CD1c-positive myeloid dendritic cell (primary cell): ENCODE data around the gene TMEM185B.
"Not testable (repeated sequence)": the region's sequence is repeated elsewhere in the genome, so short reads cannot be mapped to it uniquely, and the experiment has no call there.

ENCODE experiments used
- DNase-seq: peaks from one replicate; pipeline ENCODE4 v3.0.0-alpha.2; 2016; ENCODE audit errors: extremely low spot score

The TMEM185B gene

GRCh38 chr2:120208381-120209353 is 14.5 kb downstream of the TMEM185B start:
- no peak for DNase-seq

GRCh38 chr2:120206022-120206581 is 17.1 kb downstream of the TMEM185B start:
- no peak for DNase-seq

GRCh38 chr2:120204945-120205670 is 18.1 kb downstream of the TMEM185B start:
- no peak for DNase-seq

DNA sequence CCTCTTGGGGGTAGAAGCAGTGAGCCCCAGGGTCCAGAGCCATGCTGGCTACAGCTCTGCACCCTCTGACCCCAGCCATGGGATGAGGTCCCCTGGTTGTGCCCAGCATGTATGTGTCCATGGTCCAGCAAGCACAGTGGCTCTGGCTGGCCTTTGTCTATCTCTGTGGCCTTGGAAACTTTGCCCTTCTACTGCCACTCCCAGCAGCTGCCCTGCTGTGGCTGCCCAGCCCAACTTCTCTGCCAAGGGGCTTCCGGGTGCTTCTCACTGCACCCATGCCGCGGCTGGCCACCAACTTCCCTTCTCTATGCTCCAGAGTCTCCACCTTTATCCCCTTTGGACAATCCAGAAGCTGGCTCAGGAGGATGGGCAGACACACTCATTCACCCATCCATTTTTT is 18.8 kb downstream of the TMEM185B start:
- DNase-seq: no peak

- no peak for DNase-seq
These were observed 19.2 kb downstream of the TMEM185B start for GRCh38 chr2:120204022-120204405.

DNA sequence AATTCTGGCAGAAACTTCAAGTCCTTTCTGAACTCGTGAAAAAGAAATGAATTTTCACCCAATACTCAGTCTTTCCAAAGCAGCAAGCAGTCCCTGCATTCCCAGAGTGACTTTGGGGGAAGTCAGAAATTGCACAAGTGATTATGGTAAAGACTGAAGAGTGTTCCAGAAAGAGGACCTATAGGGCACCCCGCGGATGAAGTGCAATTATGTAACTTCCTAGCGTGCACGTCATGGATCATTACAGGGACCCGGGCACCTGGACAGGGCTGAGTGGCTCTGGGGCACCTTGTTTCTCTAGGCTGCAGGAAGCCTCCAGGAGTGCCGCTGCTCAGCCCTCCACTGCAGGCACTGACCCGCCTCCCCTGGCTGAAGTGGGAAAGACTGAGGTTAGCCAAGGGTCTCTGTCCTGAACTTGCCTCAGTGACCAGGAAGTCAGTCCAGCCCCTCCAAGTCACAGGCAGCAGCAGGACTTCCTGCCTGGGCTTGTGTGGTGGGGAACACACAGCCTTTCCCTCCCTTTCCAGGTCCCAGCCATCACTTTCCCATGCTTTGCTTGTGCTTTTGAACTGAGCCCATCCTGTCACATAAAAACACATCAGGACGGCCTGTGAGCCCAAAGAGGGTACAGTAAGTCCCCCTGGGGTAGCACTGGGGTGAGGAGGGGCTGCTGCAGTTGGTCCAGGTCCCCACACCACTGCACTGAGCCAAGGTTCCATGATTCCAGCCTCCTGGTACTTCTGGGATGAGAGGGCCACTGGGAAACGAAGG is 19.8 kb downstream of the TMEM185B start:
- DNase-seq: peak; percentile 63

GRCh38 chr2:120199817-120200459 is 23.3 kb downstream of the TMEM185B start:
- DNase-seq: not testable (repeated sequence)

DNA sequence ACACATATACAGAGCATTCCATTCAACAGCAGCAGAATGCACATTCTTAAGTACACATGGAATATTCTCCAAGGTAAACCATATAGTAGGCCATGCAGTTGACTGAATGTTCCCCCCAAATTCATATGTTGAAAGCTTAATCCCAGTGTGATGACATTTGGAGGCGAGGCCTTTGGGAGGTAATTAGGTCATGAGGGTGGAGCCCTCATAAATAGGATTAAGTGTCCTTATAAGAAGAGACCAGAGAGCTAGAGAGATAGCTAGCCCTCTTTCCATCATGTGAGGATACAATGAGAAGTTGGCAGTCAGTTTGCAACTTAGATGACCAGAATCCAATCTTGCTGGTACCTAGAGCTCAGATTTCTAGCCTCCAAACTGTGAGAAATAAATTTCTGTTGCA is 27.6 kb downstream of the TMEM185B start:
- DNase-seq: no peak

GRCh38 chr2:120192280-120192679 is 30.9 kb downstream of the TMEM185B start:
- DNase-seq: no peak

GRCh38 chr2:120189189-120189588 is 34.0 kb downstream of the TMEM185B start:
- DNase-seq: no peak

DNA sequence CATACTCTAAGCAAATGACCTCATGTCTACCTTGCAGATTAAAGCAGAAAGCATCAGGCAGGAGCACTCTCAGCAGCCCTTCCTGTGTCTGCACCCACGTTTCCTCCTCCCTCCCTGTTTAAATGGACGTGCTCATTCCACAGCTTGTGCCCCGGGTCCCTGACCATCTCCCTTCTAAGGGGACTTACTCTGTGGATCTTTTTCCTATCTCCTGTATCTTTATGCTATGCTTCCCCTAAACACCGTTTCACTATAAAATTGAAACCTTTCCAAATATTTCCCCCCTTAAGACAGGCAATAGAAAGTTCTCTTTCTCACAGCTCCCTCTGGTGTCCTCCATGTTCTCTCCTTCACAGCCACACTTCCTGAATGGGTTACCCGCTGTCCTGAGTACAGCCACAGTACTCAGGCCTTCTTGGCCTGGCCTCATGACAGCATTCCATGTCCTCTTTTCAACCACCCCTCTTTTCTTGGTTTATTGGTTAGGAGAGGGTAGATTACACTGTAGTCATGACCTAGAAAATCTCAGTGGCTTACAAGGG is 41.1 kb downstream of the TMEM185B start:
- no peak for DNase-seq

GRCh38 chr2:120180066-120180465 is 43.1 kb downstream of the TMEM185B start:
- DNase-seq: no peak

GRCh38 chr2:120179396-120179795 is 43.8 kb downstream of the TMEM185B start:
- DNase-seq: no peak

- DNase-seq: no peak
These were observed 45.2 kb downstream of the TMEM185B start for GRCh38 chr2:120177973-120178372.

DNA sequence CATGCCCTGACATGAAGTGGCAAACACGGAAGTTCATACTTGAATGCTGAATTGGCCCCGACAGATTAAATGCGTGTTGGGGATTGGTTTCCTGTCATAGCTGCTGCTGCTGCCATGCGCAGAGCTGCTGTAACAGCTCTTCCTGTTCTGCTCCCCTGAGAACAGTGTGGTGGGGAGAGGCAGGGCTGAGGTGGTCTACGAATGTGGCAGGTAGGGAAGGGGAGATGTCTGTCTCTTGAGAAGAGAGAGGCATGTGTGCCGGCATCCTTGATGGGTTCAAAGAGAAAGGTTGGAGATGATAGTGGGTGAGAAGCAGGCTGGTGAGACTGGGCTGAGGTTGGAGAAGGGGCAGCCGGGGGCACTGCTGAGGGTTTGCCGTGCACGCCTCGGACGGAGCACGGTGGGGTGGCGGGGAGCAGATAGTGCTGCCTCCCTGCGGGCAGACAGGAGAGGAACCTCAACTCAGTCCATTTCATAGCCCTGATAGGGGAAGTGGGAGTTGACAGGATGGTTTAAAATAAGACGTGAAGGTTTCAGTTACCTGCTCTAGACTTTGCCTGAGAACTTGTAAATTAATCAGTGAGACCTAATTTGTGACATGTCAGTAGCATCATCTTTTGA is 46.1 kb downstream of the TMEM185B start:
- peak; percentile 63 for DNase-seq

GRCh38 chr2:120176526-120176925 is 46.7 kb downstream of the TMEM185B start:
- no peak for DNase-seq

GRCh38 chr2:120174963-120175581 is 48.1 kb downstream of the TMEM185B start:
- peak; percentile 72 for DNase-seq
